Hepatocyte (in vitro differentiated cells): ENCODE data around the gene HTRA1.

Experiments
- CTCF ChIP-seq: fragments of 200-600 bp; sonication (generic); IDR thresholded peaks from 2 replicates; pipeline ENCODE4 v1.5.1; 2016; ENCODE audit warnings: antibody characterized with exemption, mild to moderate bottlenecking; ENCODE audit not compliant: poor library complexity
- EZH2 ChIP-seq: fragments of 200-600 bp; sonication (generic); IDR thresholded peaks from 2 replicates; pipeline ENCODE4 v1.6.1; 2016; ENCODE audit warnings: antibody characterized with exemption, mild to moderate bottlenecking, borderline replicate concordance
- EZH2phosphoT487 ChIP-seq: fragments of 200-600 bp; sonication (generic); IDR thresholded peaks from one replicate; pipeline ENCODE4 v1.6.1; 2018; ENCODE audit warnings: antibody characterized with exemption, mild to moderate bottlenecking, low read depth, moderate library complexity; ENCODE audit not compliant: unreplicated experiment, severe bottlenecking

GRCh38 chr10:122513053-122513452, 51.7 kb downstream of the HTRA1 start:
- TF ChIP-seq EZH2phosphoT487, result no peak
- no peak for TF ChIP-seq CTCF
- TF ChIP-seq EZH2, result no peak
